ENCODE results near the gene EPHA5. TPM values are rescaled to one million over a fixed set of nuclear protein-coding genes. Genes with fewer than 3 reads are reported as not detected.

Gene EPHA5
- total and polyA plus RNA-seq, 4 donors = 0.02 to 0.15 (median 0.11) TPM; not detected in 1

DNA sequence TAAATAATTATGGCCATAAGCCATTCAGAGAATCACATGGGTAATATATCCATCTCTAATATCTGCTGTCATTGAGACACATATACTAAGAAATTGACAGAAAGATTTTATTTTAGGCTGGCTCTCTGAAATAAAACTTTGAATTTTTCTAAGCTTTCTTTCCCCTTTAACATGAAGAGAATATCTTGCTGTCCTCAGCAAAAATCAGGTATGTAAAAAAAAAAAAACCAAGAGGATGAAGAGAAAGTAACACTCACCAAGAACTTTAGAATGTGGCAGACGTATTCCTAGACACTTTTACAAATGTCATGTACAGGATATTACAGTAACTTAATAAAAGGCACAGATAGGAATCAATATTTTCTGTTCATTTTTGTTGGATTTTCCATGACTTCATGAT lies 65.8 kb downstream of the EPHA5 start:
- TF ChIP-seq, protein P1, sequence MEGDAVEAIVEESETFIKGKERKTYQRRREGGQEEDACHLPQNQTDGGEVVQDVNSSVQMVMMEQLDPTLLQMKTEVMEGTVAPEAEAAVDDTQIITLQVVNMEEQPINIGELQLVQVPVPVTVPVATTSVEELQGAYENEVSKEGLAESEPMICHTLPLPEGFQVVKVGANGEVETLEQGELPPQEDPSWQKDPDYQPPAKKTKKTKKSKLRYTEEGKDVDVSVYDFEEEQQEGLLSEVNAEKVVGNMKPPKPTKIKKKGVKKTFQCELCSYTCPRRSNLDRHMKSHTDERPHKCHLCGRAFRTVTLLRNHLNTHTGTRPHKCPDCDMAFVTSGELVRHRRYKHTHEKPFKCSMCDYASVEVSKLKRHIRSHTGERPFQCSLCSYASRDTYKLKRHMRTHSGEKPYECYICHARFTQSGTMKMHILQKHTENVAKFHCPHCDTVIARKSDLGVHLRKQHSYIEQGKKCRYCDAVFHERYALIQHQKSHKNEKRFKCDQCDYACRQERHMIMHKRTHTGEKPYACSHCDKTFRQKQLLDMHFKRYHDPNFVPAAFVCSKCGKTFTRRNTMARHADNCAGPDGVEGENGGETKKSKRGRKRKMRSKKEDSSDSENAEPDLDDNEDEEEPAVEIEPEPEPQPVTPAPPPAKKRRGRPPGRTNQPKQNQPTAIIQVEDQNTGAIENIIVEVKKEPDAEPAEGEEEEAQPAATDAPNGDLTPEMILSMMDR (IDR thresholded peaks at IDR 0.05; ENCODE audit: control extremely low read depth, extremely low read depth) = no peak
- no peak overlapping the region for H3K9ac ChIP-seq (ENCODE audit: insufficient read depth in 1 of 2, low read length in 2 of 2)
- H3K27me3 ChIP-seq (ENCODE audit: control insufficient read depth in 3 of 3, insufficient read depth in 3 of 3, low read length in 2 of 3) = no peaks in the 10 kb centered on the region
- H3K27ac ChIP-seq (ENCODE audit: low read depth in 1 of 2, low read length in 1 of 2) = no peak overlapping the region
- H3K9me3 ChIP-seq (ENCODE audit: control insufficient read depth in 4 of 4, insufficient read depth in 3 of 4, low read length in 3 of 4) = peaks cover 0 to 2% (median 0%) of the 10 kb centered on the region in 4 donors
- no peak for ATAC-seq (ENCODE audit: insufficient read depth, low FRiP score)
- no peaks in the 10 kb centered on the region for H3K4me1 ChIP-seq (ENCODE audit: control insufficient read depth in 5 of 5, insufficient read depth in 5 of 5, low read length in 5 of 5)
- DNase-seq = no peak
- H3K36me3 ChIP-seq (ENCODE audit: control insufficient read depth in 4 of 4, insufficient read depth in 4 of 4, low read length in 4 of 4) = no peaks in the 10 kb centered on the region
- no peak overlapping the region for H3K4me3 ChIP-seq
- 66 to 68% methylated on average over 1 of the region's 1 CpG for WGBS, 2 donors

DNA sequence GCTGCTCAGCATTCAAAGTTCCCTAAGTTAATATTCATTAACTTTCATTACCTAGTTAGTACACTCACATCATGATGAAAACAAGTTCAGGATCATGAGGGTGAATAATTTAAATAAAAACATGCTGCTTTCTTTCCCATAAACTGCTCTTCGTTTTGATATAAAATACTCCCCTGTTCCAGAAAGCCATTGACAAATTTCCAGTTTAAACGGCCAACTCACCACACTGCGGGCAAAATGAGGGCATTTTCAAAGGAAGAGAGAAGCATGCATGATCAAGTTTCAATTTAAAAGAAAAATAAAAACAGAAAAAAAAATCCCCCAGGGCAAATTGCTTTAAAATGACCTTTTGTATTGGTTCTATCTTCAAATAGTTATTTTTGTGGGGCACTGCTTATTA lies 69.6 kb downstream of the EPHA5 start:
- TF ChIP-seq, protein P1 (IDR thresholded peaks at IDR 0.05; ENCODE audit: control extremely low read depth, extremely low read depth) = no peak
- Histone ChIP-seq H3K4me3 (no peak overlapping the region), H3K9me3 (ENCODE audit: control insufficient read depth in 4 of 4, insufficient read depth in 3 of 4, low read length in 3 of 4) (peaks cover 0 to 2% (median 0%) of the 10 kb centered on the region in 4 donors), H3K4me1 (ENCODE audit: control insufficient read depth in 5 of 5, insufficient read depth in 5 of 5, low read length in 5 of 5) (no peaks in the 10 kb centered on the region), H3K27me3 (ENCODE audit: control insufficient read depth in 3 of 3, insufficient read depth in 3 of 3, low read length in 2 of 3) (no peaks in the 10 kb centered on the region), H3K36me3 (ENCODE audit: control insufficient read depth in 4 of 4, insufficient read depth in 4 of 4, low read length in 4 of 4) (no peaks in the 10 kb centered on the region), H3K9ac (ENCODE audit: insufficient read depth in 1 of 2, low read length in 2 of 2) (no peak overlapping the region), H3K27ac (ENCODE audit: low read depth in 1 of 2, low read length in 1 of 2) (no peak overlapping the region)
- ATAC-seq (ENCODE audit: insufficient read depth, low FRiP score) (no peak), DNase-seq (no peak)
- whole genome bisulfite sequencing, 2 donors = 76 to 78% methylated on average over 3 of the region's 3 CpGs

DNA sequence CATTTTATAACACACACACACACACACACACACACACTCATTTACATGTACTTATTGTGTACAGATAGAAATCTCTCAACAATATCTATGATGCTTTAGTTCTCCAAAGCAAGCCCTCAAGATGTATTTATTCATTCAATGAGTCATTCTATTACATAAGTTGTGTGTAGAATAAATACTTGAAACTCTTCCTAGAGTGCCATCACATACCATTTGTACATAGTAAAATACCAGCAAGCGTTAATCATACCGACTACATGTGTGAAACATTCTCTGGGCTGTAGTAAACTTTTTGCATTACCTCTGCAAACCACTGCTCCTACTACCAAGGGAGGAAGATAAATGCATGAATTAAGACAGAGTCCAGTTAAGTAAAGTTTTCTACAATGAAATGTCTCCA lies 70.9 kb downstream of the EPHA5 start:
- WGBS, 2 donors = 52 to 85% methylated on average over 2 of the region's 2 CpGs
- no peak for DNase-seq
- peaks cover 0 to 2% (median 0%) of the 10 kb centered on the region in 4 donors for H3K9me3 ChIP-seq (ENCODE audit: control insufficient read depth in 4 of 4, insufficient read depth in 3 of 4, low read length in 3 of 4)

More for the DNA sequence above, 70.9 kb downstream of the EPHA5 start:
- Histone ChIP-seq H3K27ac (ENCODE audit: low read depth in 1 of 2, low read length in 1 of 2) (no peak overlapping the region), H3K36me3 (ENCODE audit: control insufficient read depth in 4 of 4, insufficient read depth in 4 of 4, low read length in 4 of 4) (no peaks in the 10 kb centered on the region), H3K4me3 (no peak overlapping the region), H3K4me1 (ENCODE audit: control insufficient read depth in 5 of 5, insufficient read depth in 5 of 5, low read length in 5 of 5) (no peaks in the 10 kb centered on the region), H3K9ac (ENCODE audit: insufficient read depth in 1 of 2, low read length in 2 of 2) (no peak overlapping the region), H3K27me3 (ENCODE audit: control insufficient read depth in 3 of 3, insufficient read depth in 3 of 3, low read length in 2 of 3) (no peaks in the 10 kb centered on the region)
- TF ChIP-seq, protein P1 (IDR thresholded peaks at IDR 0.05; ENCODE audit: control extremely low read depth, extremely low read depth) = no peak
- no peak for ATAC-seq (ENCODE audit: insufficient read depth, low FRiP score)
